GM10847 (cell line): ENCODE measurements around the gene ZBTB8OS.

ENCODE experiments used
- POLR2A ChIP-seq: IDR thresholded peaks from 2 replicates; pipeline ENCODE4 v1.6.1; 2011; ENCODE audit not compliant: insufficient read length; ENCODE audit errors: extremely low read depth

Gene ZBTB8OS

DNA sequence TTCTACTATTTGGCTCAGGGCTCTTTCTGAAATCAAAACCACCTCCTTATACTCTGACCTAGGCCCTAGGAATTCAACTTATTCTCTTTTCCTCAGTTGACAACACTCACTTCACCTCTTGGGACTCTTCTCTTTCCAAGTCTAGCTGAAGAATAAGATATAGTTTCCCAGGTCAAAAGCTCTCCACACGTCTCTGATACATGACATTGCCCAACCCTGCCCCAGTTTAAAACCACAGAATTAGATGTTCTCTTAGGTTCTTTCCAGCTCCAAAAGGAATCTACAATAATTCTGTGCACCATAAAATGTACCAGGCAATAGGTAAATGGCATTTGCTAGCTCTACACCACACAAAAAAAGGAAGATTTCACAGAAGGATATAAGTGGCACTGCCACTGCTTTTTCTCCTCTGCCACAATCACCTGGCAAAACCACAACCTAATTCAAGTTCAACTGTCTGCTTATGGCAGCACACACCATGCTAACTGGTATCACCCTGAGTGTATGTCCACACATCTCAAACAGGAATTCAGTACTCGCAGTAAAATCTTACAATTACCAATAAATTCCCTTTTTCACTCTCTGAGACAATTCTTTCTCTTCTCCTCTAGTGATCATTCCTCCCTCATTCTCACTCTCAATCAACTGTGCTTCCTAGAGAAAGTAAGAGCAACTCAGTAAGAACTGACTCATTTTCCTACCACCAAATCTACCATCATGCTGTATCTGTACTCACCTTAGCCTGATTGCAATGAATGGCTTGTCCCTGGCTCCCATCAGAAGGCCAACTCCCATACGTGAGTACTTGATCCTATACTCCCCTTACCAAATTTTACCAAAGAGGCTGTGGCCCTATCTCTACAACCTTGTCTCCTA, 27.3 kb downstream of the ZBTB8OS start:
- no peak for TF ChIP-seq POLR2A

DNA sequence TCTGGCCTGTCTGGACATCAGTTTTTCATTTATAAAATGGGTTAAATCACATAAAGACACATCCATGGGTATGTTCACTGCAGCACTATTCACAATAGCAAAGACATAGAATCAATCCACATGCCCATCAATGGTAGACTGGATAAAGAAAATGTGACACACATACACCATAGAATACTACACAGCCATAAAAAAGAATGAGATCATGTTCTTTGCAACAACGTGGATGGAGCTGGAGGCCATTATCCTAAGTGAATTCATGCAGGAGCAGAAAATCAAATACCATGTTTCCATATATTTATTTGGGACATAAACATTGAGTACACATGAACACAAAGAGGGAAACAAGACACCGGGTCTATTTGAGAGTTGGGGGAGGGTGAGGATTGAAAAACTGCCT, 28.1 kb downstream of the ZBTB8OS start:
- no peak for TF ChIP-seq POLR2A

DNA sequence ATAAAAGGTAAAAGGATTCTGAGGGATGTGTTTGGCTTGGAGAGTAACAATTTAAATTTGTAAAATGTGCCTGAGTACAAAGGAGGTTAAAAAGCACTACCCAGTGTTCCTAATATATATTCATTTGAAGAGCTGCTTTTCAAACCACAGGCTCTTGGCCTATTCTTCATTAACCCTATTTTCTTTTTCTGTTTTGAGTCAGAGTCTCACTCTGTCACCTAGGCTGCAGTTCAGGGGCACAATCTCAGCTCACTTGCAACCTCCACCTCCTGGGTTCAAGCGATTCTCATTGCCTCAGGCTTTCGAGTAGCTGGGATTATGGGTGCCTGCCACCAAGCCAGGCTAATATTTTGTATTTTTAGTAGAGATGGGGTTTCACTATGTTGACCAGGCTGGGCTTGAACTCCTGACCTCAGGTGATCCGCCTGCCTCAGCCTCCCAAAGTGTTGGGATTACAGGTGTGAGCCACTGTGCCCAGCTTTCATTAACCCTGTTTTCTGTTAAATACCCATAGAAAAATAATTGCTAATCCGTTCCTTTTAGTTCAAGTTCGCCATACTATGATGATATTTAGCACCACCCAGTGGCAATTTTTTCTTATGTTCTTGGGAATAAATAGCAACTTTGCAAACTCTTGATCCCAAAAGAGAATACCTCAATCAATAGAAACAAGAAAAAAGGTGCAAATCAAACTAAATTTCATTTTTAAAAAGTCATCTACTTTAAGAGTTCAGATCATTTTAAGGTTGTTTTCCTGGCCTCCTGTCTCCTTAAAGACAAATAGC, 30.5 kb downstream of the ZBTB8OS start:
- TF ChIP-seq POLR2A, result no peak

DNA sequence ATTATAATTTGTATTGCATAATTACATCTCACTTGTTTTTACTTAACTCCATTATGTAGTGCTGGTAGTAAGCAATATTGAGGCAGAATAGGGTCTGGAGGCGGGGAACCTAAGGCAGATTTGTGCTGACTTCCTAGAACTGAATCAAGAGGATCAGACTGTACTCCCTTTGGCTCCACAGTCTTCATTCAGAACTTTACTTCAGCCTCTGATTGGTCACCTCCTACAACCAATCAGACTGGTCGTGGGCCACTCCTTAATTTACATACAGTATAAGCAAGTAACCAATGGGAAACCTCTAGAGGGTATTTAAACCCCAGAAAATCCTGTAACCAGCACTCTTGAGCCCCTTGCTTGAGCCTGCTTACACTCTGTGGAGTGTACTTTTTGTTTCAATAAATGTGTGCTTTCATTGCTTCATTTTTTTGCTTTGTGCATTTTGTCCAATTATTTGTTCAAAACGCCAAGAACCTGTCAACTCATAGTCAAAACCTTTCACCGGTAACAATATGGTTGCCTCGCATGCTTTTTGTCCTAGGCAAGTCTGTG, 31.6 kb downstream of the ZBTB8OS start:
- no peak for TF ChIP-seq POLR2A

DNA sequence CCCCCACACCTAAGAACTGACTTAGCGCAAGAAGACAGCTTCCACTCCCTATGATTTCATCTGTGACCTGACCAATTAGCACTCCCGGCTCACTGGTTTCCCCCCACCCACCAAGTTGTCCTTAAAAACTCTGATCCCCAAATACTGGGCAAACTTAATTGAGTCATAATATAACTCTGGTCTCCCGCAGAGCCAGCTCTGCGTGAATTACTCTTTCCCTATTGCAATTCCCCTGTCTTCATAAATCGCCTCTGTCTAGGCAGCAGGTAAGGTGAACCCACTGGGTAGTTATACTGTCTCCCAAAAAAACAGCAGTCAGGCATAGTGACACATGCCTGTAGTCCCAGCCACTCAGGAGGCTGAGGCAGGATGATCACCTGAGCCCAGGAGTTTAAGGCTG, 36.9 kb downstream of the ZBTB8OS start:
- no peak for TF ChIP-seq POLR2A

DNA sequence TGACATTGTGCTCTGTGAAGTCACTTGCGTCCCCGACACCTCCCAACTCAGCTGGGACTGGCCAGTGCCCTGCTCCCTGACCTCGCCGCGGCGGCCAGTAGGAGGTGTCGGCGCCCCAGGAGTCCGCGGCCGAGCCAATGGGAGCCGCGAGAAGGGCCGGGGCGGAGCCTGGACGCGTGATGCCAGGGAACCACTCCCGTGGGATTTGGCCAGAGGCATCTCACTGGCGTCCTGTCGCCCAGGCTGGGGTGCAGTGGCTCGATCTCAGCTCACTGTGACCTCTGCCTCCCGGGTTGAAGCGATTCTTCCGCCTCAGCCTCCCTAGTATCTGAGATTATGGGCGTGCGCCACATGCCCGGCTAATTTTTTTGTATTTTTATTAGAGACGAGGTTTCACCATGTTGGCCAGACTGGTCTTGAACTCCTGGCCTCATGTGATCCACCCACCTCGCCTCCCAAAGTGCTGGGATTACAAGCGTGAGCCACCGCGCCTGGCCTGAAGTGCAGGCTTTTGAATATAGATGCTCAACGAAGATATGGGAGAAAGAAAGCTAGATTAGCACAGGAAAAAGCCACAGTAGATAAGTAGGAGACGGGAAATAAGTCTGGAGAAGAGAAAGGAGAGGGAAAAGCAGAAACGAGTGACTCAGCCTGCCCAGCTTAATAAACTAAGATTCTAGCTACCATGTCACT, 38.0 kb downstream of the ZBTB8OS start:
- TF ChIP-seq POLR2A, result peak; percentile 13

DNA sequence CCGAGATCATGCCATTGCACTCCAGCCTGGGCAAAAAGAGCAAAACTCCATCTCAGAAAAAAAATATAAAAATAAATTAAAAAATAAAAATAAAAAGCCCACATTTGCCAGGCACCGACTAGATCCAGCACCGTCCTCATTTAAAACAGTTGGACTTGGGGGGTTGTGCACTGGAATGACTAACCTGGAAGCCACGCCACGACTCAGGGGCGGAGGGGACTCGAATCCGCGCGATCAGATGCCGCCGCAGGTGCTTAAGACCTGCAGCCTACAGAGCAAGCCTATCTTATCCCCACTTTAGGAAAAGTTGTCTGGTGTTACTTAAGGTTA, 38.5 kb downstream of the ZBTB8OS start:
- no peak for TF ChIP-seq POLR2A

DNA sequence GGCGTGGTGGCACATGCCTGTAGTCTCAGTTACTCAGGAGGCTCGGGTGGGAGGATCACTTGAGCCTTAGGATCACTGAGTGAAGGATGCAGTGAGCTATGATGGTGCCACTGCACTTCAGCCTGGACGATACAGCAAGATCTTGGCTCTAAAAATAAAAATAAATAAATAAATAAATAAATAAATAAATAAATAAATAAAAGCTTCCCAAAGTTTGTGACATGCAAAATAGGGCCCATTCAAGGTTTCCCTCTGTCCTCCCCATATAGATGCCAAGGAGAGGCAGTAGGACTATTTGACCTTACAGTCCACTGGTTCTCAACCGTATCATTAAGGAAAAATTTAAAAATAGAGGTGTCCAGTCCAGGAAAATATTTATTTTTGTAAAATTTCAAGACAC, 41.2 kb downstream of the ZBTB8OS start:
- TF ChIP-seq POLR2A, result no peak

DNA sequence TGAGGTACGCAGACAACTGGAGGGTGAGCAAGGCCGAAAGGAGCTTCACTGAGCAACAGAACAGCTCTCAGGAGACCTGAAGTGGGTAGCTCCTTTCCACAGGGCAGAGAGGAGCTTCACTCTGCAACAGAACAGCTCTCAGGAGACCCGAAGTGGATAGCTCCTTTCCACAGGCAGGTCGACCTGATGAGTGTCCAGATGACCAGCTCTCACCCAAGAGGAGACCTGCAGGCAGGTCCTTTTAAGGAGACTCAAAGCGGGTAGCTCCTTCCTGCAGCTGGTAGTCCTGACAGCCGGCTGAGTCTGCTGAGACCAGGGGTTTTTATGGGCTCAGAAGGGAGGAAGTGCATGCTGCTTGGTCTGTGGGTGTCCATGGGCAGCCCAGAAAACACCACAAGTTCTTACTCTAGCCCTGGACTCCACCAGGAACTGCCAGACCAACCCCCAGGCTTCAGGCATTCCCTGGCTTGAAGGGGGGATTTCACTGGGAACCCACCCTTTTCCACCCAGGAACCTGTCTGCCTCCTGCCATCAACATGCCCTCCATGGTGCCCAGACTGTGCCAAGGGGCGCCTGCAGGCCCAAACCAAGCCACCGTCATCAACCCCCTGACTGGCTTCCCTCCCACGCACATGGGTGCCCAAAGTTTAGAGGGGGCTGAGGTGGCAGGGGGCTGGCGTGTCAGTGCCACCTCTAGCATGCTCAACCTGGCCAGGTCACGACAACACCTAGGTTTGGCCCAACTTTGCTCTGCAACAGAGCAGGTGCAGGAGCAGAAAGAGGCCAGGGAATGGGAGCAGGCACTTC, 43.6 kb downstream of the ZBTB8OS start:
- TF ChIP-seq POLR2A, result no peak

DNA sequence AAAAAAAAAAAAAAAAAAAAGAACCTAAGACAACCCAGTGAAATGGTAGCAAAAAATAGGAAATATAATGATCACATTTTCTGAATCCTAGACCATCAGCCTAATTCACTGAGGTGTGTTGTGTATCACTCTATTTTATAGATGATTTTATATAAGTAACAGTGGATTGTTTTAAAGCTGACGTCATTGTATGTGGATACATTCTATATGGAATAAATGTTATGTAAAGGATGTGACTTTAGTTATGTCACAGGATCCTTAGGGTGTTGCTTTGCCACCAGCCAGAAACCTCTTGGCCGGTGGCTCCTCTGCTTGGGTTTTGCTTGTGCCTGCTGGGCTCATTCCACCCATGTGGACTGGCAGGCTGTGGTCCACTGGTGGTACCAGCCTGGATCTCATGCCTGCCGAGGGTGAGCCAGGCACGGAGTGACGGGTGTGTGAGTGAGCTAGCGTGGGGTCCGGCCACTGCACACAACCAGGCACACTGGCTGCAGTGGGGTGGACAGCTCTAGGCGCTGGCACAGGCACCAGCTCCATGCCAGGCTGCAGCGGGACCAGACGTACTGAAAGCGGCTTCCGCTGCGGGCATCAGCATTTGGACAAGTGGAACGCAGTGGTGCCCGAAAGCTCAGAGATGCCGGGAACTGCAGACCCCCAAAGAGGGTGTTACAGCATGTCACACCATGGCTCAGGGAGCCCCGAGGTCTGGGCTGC, 44.5 kb downstream of the ZBTB8OS start:
- no peak for TF ChIP-seq POLR2A

DNA sequence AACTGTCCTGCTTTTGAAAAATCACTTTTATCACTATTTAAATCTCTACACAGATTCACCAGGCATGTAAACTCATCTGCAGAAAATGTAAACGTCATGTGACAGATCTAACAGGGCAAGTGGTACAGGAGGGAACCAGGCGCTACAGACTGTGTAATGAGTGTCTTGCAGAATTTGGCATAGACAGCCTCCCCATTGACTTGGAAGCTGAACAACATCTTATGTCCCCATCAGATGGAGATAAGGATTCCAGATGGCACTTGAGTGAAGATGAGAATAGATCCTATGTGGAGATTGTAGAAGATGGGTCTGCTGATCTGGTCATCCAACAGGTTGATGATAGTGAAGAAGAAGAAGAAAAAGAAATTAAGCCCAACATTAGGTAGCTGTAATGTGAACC, 50.3 kb downstream of the ZBTB8OS start:
- TF ChIP-seq POLR2A, result no peak

DNA sequence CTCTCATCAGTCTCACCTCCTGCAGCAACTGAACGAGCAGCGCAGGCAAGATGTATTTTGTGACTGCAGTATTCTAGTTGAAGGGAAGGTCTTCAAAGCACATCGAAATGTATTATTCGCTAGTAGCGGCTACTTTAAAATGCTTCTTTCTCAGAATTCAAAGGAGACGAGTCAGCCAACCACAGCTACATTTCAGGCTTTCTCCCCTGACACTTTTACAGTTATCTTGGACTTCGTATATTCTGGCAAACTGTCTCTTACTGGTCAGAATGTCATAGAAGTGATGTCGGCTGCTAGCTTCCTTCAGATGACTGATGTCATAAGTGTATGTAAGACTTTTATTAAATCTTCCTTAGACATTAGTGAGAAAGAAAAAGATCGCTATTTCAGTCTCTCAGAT, 57.4 kb downstream of the ZBTB8OS start:
- no peak for TF ChIP-seq POLR2A

DNA sequence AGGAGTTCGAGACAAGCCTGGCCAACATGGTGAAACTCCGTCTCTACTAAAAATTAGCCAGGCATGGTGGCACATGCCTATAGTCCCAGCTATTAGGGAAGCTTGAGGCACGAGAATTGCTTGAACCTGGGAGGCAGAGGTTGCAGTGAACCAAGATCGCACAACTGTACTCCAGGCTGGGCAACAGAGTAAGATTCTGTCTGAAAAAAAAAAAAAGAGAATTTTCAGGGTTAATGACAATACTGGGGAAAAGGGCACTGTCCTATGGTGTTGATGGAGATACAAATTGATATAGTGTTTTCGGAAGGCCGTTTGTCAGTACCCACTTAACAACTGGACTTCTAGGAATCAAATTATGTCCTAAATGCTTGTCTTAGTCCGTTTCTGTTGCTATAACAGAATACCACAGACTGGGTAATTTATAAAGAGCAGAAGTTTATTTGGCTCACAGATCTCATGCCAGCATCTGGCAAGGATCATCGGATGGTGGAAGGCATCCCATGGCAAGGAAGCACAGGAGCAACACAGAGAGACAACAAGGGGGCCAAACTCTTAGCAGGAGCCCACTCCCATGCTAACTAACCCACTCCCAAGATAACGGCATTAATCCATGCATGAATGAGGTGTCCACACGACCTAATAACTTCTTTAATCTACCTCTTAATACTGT, 69.9 kb downstream of the ZBTB8OS start:
- no peak for TF ChIP-seq POLR2A
